ENCODE data around the gene LRRC41.
"Not testable (repeated sequence)": the region's sequence is repeated elsewhere in the genome, so short reads cannot be mapped to it uniquely, and the experiment has no call there.

LRRC41 gene

GRCh38 chr1:46322191-46322590, 18.8 kb upstream of the LRRC41 start:
- not testable (repeated sequence) for DNase-seq (ENCODE audit: low read depth in 2 of 2)

GRCh38 chr1:46319960-46320914, 16.8 kb upstream of the LRRC41 start:
- not testable (repeated sequence) for DNase-seq (ENCODE audit: low read depth in 2 of 2)

- DNase-seq (ENCODE audit: low read depth in 2 of 2) = not testable (repeated sequence)
Observed at GRCh38 chr1:46319301-46319700, 15.9 kb upstream of the LRRC41 start.

- no peak for DNase-seq (ENCODE audit: low read depth in 2 of 2)
Observed at GRCh38 chr1:46317323-46317722, 13.9 kb upstream of the LRRC41 start.

- DNase-seq (ENCODE audit: low read depth in 2 of 2) = no peak
Observed at GRCh38 chr1:46315669-46316403, 12.4 kb upstream of the LRRC41 start.

- no peak for DNase-seq (ENCODE audit: low read depth in 2 of 2)
Observed at GRCh38 chr1:46310321-46310720, 6.9 kb upstream of the LRRC41 start.

- DNase-seq (ENCODE audit: low read depth in 2 of 2) = no peak
Observed at GRCh38 chr1:46309401-46310159, 6.2 kb upstream of the LRRC41 start.

GRCh38 chr1:46306159-46306530, 2.7 kb upstream of the LRRC41 start:
- no peak for DNase-seq (ENCODE audit: low read depth in 2 of 2)

- DNase-seq (ENCODE audit: low read depth in 2 of 2) = no peak
Observed at GRCh38 chr1:46303872-46304326, 483 bp upstream of the LRRC41 start.

GRCh38 chr1:46302641-46303037, 777 bp downstream of the LRRC41 start:
- peak in 1 of 2 donors; percentile 16 for DNase-seq (ENCODE audit: low read depth in 2 of 2)

GRCh38 chr1:46301808-46302640, 1.4 kb downstream of the LRRC41 start:
- peak in 1 of 2 donors; percentile 16 for DNase-seq (ENCODE audit: low read depth in 2 of 2)

GRCh38 chr1:46301406-46301807, 2.0 kb downstream of the LRRC41 start:
- DNase-seq (ENCODE audit: low read depth in 2 of 2) = no peak

GRCh38 chr1:46300673-46301405, 2.6 kb downstream of the LRRC41 start:
- no peak for DNase-seq (ENCODE audit: low read depth in 2 of 2)

GRCh38 chr1:46298387-46298786, 5.0 kb downstream of the LRRC41 start:
- no peak for DNase-seq (ENCODE audit: low read depth in 2 of 2)

- DNase-seq (ENCODE audit: low read depth in 2 of 2) = no peak
Observed at GRCh38 chr1:46295306-46295705, 8.1 kb downstream of the LRRC41 start.

- no peak for DNase-seq (ENCODE audit: low read depth in 2 of 2)
Observed at GRCh38 chr1:46289976-46290375, 13.4 kb downstream of the LRRC41 start.

GRCh38 chr1:46289134-46289494, 14.3 kb downstream of the LRRC41 start:
- DNase-seq (ENCODE audit: low read depth in 2 of 2) = no peak

GRCh38 chr1:46288485-46289133, 14.8 kb downstream of the LRRC41 start:
- DNase-seq (ENCODE audit: low read depth in 2 of 2) = no peak

- DNase-seq (ENCODE audit: low read depth in 2 of 2) = no peak
Observed at GRCh38 chr1:46285730-46286477, 17.5 kb downstream of the LRRC41 start.

All from stimulated activated CD8-positive, alpha-beta memory T cell treated with anti-CD3 and anti-CD28 coated beads, Interleukin-15, amount 100 ng/mL, for 4 hours (primary cell).